ENCODE data around the gene TRIM66.

Gene TRIM66

GRCh38 chr11:8654503-8654902, 28.0 kb downstream of the TRIM66 start:
- no peak for DNase-seq

- DNase-seq = no peak
Observed at GRCh38 chr11:8652140-8652539, 30.3 kb downstream of the TRIM66 start.

- no peak for DNase-seq
Observed at GRCh38 chr11:8650401-8650990, 32.0 kb downstream of the TRIM66 start.

- DNase-seq = no peak
Observed at GRCh38 chr11:8649361-8649760, 33.1 kb downstream of the TRIM66 start.

- DNase-seq = no peak
Observed at GRCh38 chr11:8646873-8647272, 35.6 kb downstream of the TRIM66 start.

- no peak for DNase-seq
Observed at GRCh38 chr11:8642196-8642841, 40.1 kb downstream of the TRIM66 start.

- DNase-seq = no peak
Observed at GRCh38 chr11:8641332-8641731, 41.1 kb downstream of the TRIM66 start.

GRCh38 chr11:8640267-8640906, 42.1 kb downstream of the TRIM66 start:
- no peak for DNase-seq

- no peak for DNase-seq
Observed at GRCh38 chr11:8639655-8640054, 42.8 kb downstream of the TRIM66 start.

GRCh38 chr11:8638300-8638699, 44.2 kb downstream of the TRIM66 start:
- DNase-seq = no peak

- DNase-seq = no peak
Observed at GRCh38 chr11:8636127-8636526, 46.3 kb downstream of the TRIM66 start.

GRCh38 chr11:8634498-8634897, 48.0 kb downstream of the TRIM66 start:
- no peak for DNase-seq

GRCh38 chr11:8631395-8632118, 50.9 kb downstream of the TRIM66 start:
- peak; percentile 16 for DNase-seq

GRCh38 chr11:8624698-8625097, 57.8 kb downstream of the TRIM66 start:
- DNase-seq = no peak

- DNase-seq = no peak
Observed at GRCh38 chr11:8621147-8621546, 61.3 kb downstream of the TRIM66 start.

GRCh38 chr11:8617063-8617462, 65.4 kb downstream of the TRIM66 start:
- DNase-seq = no peak

- no peak for DNase-seq
Observed at GRCh38 chr11:8615291-8616032, 67.0 kb downstream of the TRIM66 start.

GRCh38 chr11:8614497-8614896, 68.0 kb downstream of the TRIM66 start:
- DNase-seq = no peak

GRCh38 chr11:8613036-8613435, 69.4 kb downstream of the TRIM66 start:
- DNase-seq = no peak

- no peak for DNase-seq
Observed at GRCh38 chr11:8612522-8612921, 69.9 kb downstream of the TRIM66 start.

- no peak for DNase-seq
Observed at GRCh38 chr11:8610532-8611116, 71.8 kb downstream of the TRIM66 start.

- DNase-seq = no peak
Observed at GRCh38 chr11:8608652-8609051, 73.8 kb downstream of the TRIM66 start.
